ENCODE results near the gene BACH1. TPM values are rescaled to one million over a fixed set of nuclear protein-coding genes. Genes with fewer than 3 reads are reported as not detected.
A peak's percentile ranks its signal among the peaks of the same experiment; 100 is the strongest.

BACH1 gene
- total RNA-seq, 1 donor = 189 TPM

DNA sequence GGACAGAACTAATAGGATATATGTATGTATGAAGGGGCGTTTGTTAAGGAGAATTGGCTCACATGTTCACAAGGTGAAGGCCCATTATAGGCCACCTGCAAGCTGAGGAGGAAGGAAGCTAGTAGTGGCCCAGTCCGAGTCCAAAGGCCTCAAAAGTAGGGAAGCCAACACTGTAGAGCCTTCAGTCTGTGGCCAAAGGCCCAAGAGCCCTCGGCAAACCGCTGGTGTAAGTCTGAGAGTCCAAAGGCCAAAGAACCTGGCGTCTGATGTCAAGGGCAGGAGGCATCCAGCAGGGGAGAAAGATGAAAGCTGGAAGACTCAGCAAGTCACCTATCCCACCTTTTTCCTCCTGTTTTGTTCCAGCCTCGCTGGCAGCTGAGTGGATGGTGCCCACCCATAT lies 24.5 kb downstream of the BACH1 start:
- peaks cover 99% of the 10 kb centered on the region for H3K79me2 ChIP-seq (ENCODE audit: insufficient read depth, low read length)
- TF ChIP-seq, protein P1, sequence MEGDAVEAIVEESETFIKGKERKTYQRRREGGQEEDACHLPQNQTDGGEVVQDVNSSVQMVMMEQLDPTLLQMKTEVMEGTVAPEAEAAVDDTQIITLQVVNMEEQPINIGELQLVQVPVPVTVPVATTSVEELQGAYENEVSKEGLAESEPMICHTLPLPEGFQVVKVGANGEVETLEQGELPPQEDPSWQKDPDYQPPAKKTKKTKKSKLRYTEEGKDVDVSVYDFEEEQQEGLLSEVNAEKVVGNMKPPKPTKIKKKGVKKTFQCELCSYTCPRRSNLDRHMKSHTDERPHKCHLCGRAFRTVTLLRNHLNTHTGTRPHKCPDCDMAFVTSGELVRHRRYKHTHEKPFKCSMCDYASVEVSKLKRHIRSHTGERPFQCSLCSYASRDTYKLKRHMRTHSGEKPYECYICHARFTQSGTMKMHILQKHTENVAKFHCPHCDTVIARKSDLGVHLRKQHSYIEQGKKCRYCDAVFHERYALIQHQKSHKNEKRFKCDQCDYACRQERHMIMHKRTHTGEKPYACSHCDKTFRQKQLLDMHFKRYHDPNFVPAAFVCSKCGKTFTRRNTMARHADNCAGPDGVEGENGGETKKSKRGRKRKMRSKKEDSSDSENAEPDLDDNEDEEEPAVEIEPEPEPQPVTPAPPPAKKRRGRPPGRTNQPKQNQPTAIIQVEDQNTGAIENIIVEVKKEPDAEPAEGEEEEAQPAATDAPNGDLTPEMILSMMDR (IDR thresholded peaks at IDR 0.05; ENCODE audit: extremely low read depth, low read depth, low read length) = no peak
- no peaks in the 10 kb centered on the region for H3K9me3 ChIP-seq (ENCODE audit: low read depth, low read length)
- peaks cover 65% of the 10 kb centered on the region for H3K36me3 ChIP-seq (ENCODE audit: insufficient read depth, low read length)
- H2AFZ ChIP-seq (ENCODE audit: low read length) = no peak overlapping the region
- H3K4me1 ChIP-seq (ENCODE audit: insufficient read depth, low read length) = peaks cover 9% of the 10 kb centered on the region
- H3K27me3 ChIP-seq (ENCODE audit: insufficient read depth, low read length) = no peaks in the 10 kb centered on the region
- H3K27ac ChIP-seq (ENCODE audit: low read depth, low read length) = no peak overlapping the region
- no peak overlapping the region for H3K4me2 ChIP-seq (ENCODE audit: insufficient read depth, low read length)
- DNase-seq (ENCODE audit: insufficient read length, low spot score, missing footprints) = no peak
- H4K20me1 ChIP-seq (ENCODE audit: insufficient read depth, low read length) = peaks cover 73% of the 10 kb centered on the region
- H3K4me3 ChIP-seq (ENCODE audit: insufficient read depth, low read length) = no peak overlapping the region

DNA sequence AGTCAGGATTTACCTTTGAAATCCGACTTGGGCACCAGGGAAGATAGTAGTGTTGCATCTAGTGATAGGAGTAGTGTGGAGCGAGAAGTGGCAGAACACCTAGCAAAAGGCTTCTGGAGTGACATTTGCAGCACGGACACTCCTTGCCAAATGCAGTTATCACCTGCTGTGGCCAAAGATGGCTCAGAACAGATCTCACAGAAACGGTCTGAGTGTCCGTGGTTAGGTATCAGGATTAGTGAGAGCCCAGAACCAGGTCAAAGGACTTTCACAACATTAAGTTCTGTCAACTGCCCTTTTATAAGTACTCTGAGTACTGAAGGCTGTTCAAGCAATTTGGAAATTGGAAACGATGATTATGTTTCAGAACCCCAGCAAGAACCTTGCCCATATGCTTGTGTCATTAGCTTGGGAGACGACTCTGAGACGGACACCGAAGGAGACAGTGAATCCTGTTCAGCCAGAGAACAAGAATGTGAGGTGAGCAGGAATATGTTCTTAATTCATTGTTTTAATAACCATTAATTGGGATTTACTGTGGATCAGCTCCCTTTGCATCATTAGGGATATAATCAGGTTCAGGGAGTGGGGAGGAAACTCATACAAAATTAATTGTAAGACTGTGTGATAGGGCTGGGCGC lies 28.3 kb downstream of the BACH1 start:
- Histone ChIP-seq H2AFZ (ENCODE audit: low read length) (no peak overlapping the region), H3K36me3 (ENCODE audit: insufficient read depth, low read length) (peaks cover 86% of the 10 kb centered on the region), H3K4me3 (ENCODE audit: insufficient read depth, low read length) (no peak overlapping the region), H3K27ac (ENCODE audit: low read depth, low read length) (peak overlapping the region; percentile 24), H4K20me1 (ENCODE audit: insufficient read depth, low read length) (peaks cover 51% of the 10 kb centered on the region), H3K79me2 (ENCODE audit: insufficient read depth, low read length) (peaks cover 94% of the 10 kb centered on the region), H3K27me3 (ENCODE audit: insufficient read depth, low read length) (no peaks in the 10 kb centered on the region), H3K4me2 (ENCODE audit: insufficient read depth, low read length) (no peak overlapping the region), H3K9me3 (ENCODE audit: low read depth, low read length) (no peaks in the 10 kb centered on the region), H3K4me1 (ENCODE audit: insufficient read depth, low read length) (peaks cover 5% of the 10 kb centered on the region)
- TF ChIP-seq, protein P1 (IDR thresholded peaks at IDR 0.05; ENCODE audit: extremely low read depth, low read depth, low read length) = no peak
- no peak for DNase-seq (ENCODE audit: insufficient read length, low spot score, missing footprints)

DNA sequence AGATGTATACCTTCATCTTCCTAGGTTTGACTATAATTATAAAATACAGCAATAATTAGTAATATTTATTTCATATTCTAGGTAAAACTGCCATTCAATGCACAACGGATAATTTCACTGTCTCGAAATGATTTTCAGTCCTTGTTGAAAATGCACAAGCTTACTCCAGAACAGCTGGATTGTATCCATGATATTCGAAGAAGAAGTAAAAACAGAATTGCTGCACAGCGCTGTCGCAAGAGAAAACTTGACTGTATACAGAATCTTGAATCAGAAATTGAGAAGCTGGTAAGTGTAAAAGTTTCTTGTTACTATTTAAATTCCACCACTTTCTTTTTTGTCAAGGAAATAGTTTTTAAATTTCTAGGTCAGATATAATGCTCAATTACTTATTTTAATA lies 30.7 kb downstream of the BACH1 start:
- peaks cover 75% of the 10 kb centered on the region for H3K36me3 ChIP-seq (ENCODE audit: insufficient read depth, low read length)
- no peak overlapping the region for H3K4me2 ChIP-seq (ENCODE audit: insufficient read depth, low read length)
- no peaks in the 10 kb centered on the region for H3K27me3 ChIP-seq (ENCODE audit: insufficient read depth, low read length)
- no peak overlapping the region for H3K4me3 ChIP-seq (ENCODE audit: insufficient read depth, low read length)
- H3K79me2 ChIP-seq (ENCODE audit: insufficient read depth, low read length) = peaks cover 94% of the 10 kb centered on the region
- no peak overlapping the region for H3K27ac ChIP-seq (ENCODE audit: low read depth, low read length)
- no peak overlapping the region for H2AFZ ChIP-seq (ENCODE audit: low read length)
- no peaks in the 10 kb centered on the region for H3K9me3 ChIP-seq (ENCODE audit: low read depth, low read length)
- peaks cover 25% of the 10 kb centered on the region for H3K4me1 ChIP-seq (ENCODE audit: insufficient read depth, low read length)
- H4K20me1 ChIP-seq (ENCODE audit: insufficient read depth, low read length) = peaks cover 32% of the 10 kb centered on the region
- no peak for DNase-seq (ENCODE audit: insufficient read length, low spot score, missing footprints)
- TF ChIP-seq, protein P1 (IDR thresholded peaks at IDR 0.05; ENCODE audit: extremely low read depth, low read depth, low read length) = no peak

DNA sequence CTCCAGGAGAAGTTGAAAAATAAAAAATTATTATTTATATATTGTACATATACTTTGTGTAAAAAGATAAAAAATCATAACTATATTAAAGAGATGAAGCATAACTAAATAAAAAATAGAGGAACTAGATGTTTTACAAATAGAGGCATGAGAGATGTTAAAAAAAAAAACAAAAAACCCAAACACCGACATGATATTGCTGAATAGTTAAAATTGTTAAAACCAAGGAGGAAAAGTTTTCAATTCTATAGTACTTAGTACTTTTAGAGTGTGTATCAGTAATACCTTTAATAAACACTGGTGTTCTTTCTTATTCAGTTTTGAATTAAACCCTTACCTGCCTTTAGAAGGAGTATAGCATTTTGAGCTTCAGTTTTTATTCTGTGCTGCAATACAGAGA lies 32.1 kb downstream of the BACH1 start:
- Histone ChIP-seq H3K79me2 (ENCODE audit: insufficient read depth, low read length) (peaks cover 93% of the 10 kb centered on the region), H3K36me3 (ENCODE audit: insufficient read depth, low read length) (peaks cover 66% of the 10 kb centered on the region), H3K9me3 (ENCODE audit: low read depth, low read length) (no peaks in the 10 kb centered on the region), H3K27me3 (ENCODE audit: insufficient read depth, low read length) (no peaks in the 10 kb centered on the region), H3K27ac (ENCODE audit: low read depth, low read length) (peak overlapping the region; percentile 44), H4K20me1 (ENCODE audit: insufficient read depth, low read length) (peaks cover 28% of the 10 kb centered on the region), H3K4me3 (ENCODE audit: insufficient read depth, low read length) (no peak overlapping the region), H3K4me1 (ENCODE audit: insufficient read depth, low read length) (peaks cover 39% of the 10 kb centered on the region), H2AFZ (ENCODE audit: low read length) (no peak overlapping the region), H3K4me2 (ENCODE audit: insufficient read depth, low read length) (peak overlapping the region; percentile 23)
- TF ChIP-seq, protein P1 (IDR thresholded peaks at IDR 0.05; ENCODE audit: extremely low read depth, low read depth, low read length) = no peak
- DNase-seq (ENCODE audit: insufficient read length, low spot score, missing footprints) = no peak
